ENCODE data around the gene C2CD4D.

Gene C2CD4D

DNA sequence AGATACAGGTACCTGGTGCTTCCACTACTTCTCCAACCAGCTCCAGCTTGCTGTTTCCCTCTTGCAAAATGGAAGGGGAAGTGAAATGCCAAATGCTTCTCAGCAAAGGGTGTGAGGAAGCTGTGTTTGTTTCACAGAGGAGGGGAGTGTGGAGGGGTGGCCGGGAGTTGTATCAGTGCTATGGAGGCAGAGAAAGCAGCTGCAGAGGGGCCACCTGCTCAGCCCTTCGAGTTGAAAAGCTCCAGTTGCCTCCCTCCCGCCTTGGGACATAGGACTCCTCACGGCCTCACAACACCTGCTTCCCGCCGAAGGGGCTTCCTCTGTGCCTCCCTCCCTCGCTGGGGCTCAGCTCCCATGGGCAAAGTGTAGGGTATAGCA is 22.3 kb downstream of the C2CD4D start:
- TF ChIP-seq TAF1 (IDR thresholded peaks at IDR 0.05; ENCODE audit: borderline replicate concordance, insufficient read depth, low read length) = no peak
- no peak for TF ChIP-seq SIN3A (IDR thresholded peaks at IDR 0.05; ENCODE audit: borderline replicate concordance, insufficient read depth, low read length)
- TF ChIP-seq, protein P1, sequence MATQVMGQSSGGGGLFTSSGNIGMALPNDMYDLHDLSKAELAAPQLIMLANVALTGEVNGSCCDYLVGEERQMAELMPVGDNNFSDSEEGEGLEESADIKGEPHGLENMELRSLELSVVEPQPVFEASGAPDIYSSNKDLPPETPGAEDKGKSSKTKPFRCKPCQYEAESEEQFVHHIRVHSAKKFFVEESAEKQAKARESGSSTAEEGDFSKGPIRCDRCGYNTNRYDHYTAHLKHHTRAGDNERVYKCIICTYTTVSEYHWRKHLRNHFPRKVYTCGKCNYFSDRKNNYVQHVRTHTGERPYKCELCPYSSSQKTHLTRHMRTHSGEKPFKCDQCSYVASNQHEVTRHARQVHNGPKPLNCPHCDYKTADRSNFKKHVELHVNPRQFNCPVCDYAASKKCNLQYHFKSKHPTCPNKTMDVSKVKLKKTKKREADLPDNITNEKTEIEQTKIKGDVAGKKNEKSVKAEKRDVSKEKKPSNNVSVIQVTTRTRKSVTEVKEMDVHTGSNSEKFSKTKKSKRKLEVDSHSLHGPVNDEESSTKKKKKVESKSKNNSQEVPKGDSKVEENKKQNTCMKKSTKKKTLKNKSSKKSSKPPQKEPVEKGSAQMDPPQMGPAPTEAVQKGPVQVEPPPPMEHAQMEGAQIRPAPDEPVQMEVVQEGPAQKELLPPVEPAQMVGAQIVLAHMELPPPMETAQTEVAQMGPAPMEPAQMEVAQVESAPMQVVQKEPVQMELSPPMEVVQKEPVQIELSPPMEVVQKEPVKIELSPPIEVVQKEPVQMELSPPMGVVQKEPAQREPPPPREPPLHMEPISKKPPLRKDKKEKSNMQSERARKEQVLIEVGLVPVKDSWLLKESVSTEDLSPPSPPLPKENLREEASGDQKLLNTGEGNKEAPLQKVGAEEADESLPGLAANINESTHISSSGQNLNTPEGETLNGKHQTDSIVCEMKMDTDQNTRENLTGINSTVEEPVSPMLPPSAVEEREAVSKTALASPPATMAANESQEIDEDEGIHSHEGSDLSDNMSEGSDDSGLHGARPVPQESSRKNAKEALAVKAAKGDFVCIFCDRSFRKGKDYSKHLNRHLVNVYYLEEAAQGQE (IDR thresholded peaks at IDR 0.05; ENCODE audit: insufficient read depth in 1 of 2, low read depth in 2 of 2, low read length in 2 of 2) = no peak
- no peak for TF ChIP-seq FOXP2 (optimal IDR thresholded peaks at IDR 0.05; ENCODE audit: borderline replicate concordance, extremely low read depth, extremely low read length, insufficient read depth)
- TF ChIP-seq POLR2AphosphoS5 (IDR thresholded peaks at IDR 0.05; ENCODE audit: low read depth, low read length) = no peak

DNA sequence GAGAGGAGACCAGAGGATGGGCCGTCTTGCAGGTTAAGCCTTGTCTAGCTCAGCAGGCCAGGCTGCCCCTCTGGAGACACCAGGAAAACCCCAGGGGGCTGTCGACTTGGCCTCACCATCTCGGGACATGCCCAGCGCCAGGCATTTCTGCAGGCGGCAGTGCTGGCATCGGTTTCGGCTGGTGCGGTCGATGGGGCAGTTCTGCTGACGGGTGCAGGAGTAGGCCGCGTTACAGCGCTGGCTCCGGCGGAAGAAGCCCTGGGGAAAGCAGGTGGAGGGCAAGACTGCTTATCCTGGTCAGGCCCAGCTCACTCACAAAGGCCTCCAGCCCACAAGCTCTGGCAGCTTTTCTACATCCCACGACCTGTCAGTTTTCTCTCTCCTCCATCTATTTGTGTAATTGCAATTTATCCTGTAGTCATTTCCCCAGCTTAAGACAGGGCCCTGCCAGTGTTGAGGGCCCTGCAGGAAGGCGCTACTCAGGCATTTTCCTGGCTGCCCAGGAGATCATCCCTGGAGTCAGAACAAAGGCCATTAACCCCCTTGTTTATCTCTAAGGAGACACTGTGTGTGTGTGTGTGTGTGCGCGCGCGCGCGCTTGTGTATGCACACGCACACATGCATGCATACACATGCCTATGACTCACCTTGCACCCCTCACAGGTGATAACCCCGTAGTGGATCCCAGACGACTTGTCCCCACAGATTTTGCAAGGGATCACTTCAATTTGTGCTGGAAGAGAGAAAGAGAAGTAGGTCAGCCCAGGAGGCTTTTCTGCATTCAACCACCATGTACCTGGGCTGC is 22.9 kb downstream of the C2CD4D start:
- TF ChIP-seq, protein P1 (IDR thresholded peaks at IDR 0.05; ENCODE audit: insufficient read depth in 1 of 2, low read depth in 2 of 2, low read length in 2 of 2) = no peak
- TF ChIP-seq POLR2AphosphoS5 (IDR thresholded peaks at IDR 0.05; ENCODE audit: low read depth, low read length) (no peak), FOXP2 (optimal IDR thresholded peaks at IDR 0.05; ENCODE audit: borderline replicate concordance, extremely low read depth, extremely low read length, insufficient read depth) (no peak), SIN3A (IDR thresholded peaks at IDR 0.05; ENCODE audit: borderline replicate concordance, insufficient read depth, low read length) (no peak), TAF1 (IDR thresholded peaks at IDR 0.05; ENCODE audit: borderline replicate concordance, insufficient read depth, low read length) (no peak)

DNA sequence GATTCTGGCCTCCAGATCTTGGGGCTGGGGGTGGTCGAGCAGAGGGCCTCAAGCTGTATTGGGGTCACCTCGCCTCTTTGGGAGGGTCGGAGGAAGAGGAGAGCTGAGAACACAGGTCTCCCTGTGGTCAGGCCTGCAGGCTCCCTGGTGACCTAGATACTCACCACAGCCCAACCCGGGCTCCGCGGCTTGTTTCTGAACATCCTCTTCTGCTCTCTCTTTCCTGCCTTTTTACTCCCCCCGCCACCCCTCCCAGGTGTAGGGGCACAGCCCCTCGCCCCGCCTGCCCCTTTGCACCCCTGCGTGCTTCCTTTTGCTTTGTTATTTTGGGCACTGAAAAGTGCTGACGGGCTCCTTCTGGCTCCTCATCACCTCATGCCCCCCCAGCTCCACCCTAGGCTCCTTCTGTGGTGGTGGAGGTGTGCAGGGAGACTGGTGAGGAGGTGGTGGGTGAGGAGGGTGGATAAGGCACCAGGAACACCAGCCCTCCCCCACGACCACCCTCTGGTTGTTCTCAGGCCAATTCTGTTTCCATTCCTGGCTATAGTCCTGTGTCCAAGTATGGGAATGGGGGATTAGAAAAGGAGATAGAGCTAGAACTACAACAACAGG is 23.8 kb downstream of the C2CD4D start:
- TF ChIP-seq TAF1 (IDR thresholded peaks at IDR 0.05; ENCODE audit: borderline replicate concordance, insufficient read depth, low read length) = no peak
- no peak for TF ChIP-seq FOXP2 (optimal IDR thresholded peaks at IDR 0.05; ENCODE audit: borderline replicate concordance, extremely low read depth, extremely low read length, insufficient read depth)
- no peak for TF ChIP-seq POLR2AphosphoS5 (IDR thresholded peaks at IDR 0.05; ENCODE audit: low read depth, low read length)
- TF ChIP-seq, protein P1 (IDR thresholded peaks at IDR 0.05; ENCODE audit: insufficient read depth in 1 of 2, low read depth in 2 of 2, low read length in 2 of 2) = no peak
- no peak for TF ChIP-seq SIN3A (IDR thresholded peaks at IDR 0.05; ENCODE audit: borderline replicate concordance, insufficient read depth, low read length)

DNA sequence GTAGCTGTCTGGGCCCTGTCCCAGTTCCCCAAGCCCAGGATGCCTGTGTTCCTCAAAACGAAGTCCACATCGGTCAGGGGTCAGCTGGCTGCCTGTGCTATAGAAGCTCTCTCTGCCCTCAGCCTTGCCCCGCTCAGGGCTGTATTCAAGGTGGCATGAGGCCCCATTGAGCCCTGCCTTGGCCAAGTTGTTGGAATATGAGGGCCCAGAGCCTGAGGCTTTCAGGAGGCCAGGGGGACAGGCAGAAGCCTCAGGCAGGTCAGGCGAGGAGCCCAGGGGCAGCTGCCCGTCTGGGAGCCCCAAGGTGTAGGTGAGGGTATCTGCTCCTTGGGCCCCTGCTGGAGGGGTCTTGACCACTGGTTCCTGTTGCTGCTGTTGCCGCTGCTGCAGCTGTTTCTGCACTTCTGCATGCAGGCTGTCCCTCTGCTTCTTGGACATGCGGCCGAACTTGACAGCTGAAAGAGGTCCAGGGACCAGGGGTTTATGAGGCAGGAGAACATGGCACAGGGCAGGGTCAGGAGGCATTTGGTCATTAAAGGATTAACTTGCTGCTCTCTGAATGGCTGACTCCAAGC is 24.6 kb downstream of the C2CD4D start:
- TF ChIP-seq POLR2AphosphoS5 (IDR thresholded peaks at IDR 0.05; ENCODE audit: low read depth, low read length) (no peak), TAF1 (IDR thresholded peaks at IDR 0.05; ENCODE audit: borderline replicate concordance, insufficient read depth, low read length) (no peak), FOXP2 (optimal IDR thresholded peaks at IDR 0.05; ENCODE audit: borderline replicate concordance, extremely low read depth, extremely low read length, insufficient read depth) (no peak), SIN3A (IDR thresholded peaks at IDR 0.05; ENCODE audit: borderline replicate concordance, insufficient read depth, low read length) (no peak)
- TF ChIP-seq, protein P1 (IDR thresholded peaks at IDR 0.05; ENCODE audit: insufficient read depth in 1 of 2, low read depth in 2 of 2, low read length in 2 of 2) = no peak
